Neural progenitor cell (in vitro differentiated cells): ENCODE data around the gene PDCD1LG2.

Source experiments
- EZH2 ChIP-seq: fragments of 200-600 bp; sonication (generic); IDR thresholded peaks from 2 replicates; pipeline ENCODE4 v1.6.1; 2017; ENCODE audit warnings: antibody characterized with exemption, mild to moderate bottlenecking, moderate library complexity
- TF ChIP-seq, protein P1 (sequence below): fragments of 200-600 bp; sonication (generic); IDR thresholded peaks from 2 replicates; pipeline ENCODE4 v1.5.1; 2017; ENCODE audit warnings: antibody characterized with exemption, mild to moderate bottlenecking

DNA sequence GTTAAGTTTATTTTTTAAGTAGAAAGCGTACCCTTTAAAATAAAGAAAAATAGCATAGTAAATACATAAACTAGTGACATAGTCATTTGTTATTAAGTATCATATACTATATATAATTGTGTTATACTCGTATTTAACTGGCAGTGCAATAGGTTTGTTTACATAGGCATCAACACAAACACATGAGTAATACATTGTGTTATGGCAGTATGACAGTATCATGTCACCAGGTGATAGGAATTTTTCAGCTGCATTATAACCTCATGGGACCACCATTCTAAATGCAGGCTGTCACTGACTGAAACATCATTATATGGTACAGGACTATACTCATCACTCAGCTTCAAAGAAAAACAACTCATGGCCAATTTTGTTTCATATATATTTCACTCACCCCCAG is 110.2 kb downstream of the PDCD1LG2 start:
- TF ChIP-seq, protein P1, sequence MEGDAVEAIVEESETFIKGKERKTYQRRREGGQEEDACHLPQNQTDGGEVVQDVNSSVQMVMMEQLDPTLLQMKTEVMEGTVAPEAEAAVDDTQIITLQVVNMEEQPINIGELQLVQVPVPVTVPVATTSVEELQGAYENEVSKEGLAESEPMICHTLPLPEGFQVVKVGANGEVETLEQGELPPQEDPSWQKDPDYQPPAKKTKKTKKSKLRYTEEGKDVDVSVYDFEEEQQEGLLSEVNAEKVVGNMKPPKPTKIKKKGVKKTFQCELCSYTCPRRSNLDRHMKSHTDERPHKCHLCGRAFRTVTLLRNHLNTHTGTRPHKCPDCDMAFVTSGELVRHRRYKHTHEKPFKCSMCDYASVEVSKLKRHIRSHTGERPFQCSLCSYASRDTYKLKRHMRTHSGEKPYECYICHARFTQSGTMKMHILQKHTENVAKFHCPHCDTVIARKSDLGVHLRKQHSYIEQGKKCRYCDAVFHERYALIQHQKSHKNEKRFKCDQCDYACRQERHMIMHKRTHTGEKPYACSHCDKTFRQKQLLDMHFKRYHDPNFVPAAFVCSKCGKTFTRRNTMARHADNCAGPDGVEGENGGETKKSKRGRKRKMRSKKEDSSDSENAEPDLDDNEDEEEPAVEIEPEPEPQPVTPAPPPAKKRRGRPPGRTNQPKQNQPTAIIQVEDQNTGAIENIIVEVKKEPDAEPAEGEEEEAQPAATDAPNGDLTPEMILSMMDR: no peak
- TF ChIP-seq EZH2: no peak
